K562 (cell line): ENCODE results near the gene PRKACA. TPM values are rescaled to one million over a fixed set of nuclear protein-coding genes. Genes with fewer than 3 reads are reported as not detected.

Experiments
- CBFB ChIP-seq: sonication (generic); formaldehyde crosslinking; IDR thresholded peaks from 2 replicates; pipeline ENCODE4 v1.4.0; 2020; ENCODE audit warnings: mild to moderate bottlenecking, missing genetic modification reagents
- FIP1L1 ChIP-seq: fragments of 200-400 bp; formaldehyde crosslinking; IDR thresholded peaks from 2 replicates; pipeline ENCODE4 v1.6.1; 2018; ENCODE audit warnings: mild to moderate bottlenecking, low read depth, low read length; ENCODE audit not compliant: poor library complexity, severe bottlenecking
- IFI16 ChIP-seq: fragments of 250-450 bp; sonication (Bioruptor Pico); IDR thresholded peaks from 2 replicates; pipeline ENCODE4 v2.1.2; 2022; ENCODE audit warnings: mild to moderate bottlenecking, inconsistent platforms
- MEF2D ChIP-seq: conservative IDR thresholded peaks from 2 replicates; pipeline ENCODE4 v1.6.1; 2016; ENCODE audit warnings: low read depth, missing genetic modification characterization, missing compliant biosample characterization
- ZBTB1 ChIP-seq: sonication (generic); formaldehyde crosslinking; IDR thresholded peaks from 2 replicates; pipeline ENCODE4 v1.8.1; 2023; ENCODE audit warnings: missing genetic modification reagents, low read depth, mild to moderate bottlenecking, borderline replicate concordance
- ZBTB7A ChIP-seq: IDR thresholded peaks from 2 replicates; pipeline ENCODE4 v1.6.1; 2011; ENCODE audit warnings: low read depth, mild to moderate bottlenecking, low read length, moderate library complexity, borderline replicate concordance; ENCODE audit not compliant: control insufficient read depth
- ZKSCAN1 ChIP-seq: fragments of 150-350 bp; IDR thresholded peaks from 2 replicates; pipeline ENCODE4 v1.6.1; 2016; ENCODE audit warnings: low read depth, low read length
- ZNF584 ChIP-seq: fragments of 200-800 bp; sonication (Bioruptor generic); IDR thresholded peaks from 2 replicates; pipeline ENCODE4 v1.6.1; 2016; ENCODE audit warnings: low read depth, mild to moderate bottlenecking, missing genetic modification characterization, missing compliant biosample characterization
- polyA plus RNA-seq, 8 experiments: library from polyadenylated mRNA; depleted of rRNA in 4 of 8; stranded (reverse) in 5 of 8; unstranded in 3 of 8; fragments of >200 nt; fragmentation: Nextera tagmentation in 2 of 8; fragmentation: Illumina TruSeq in 1 of 8; extraction: Ambion mirVana in 2 of 8; extraction: Trizol in 1 of 8; gene quantifications; 2 replicates each; pipeline versions ENCODE4 v1.2.1 to v1.2.3, GENCODE V29; 2011 to 2014; ENCODE audit warnings: inconsistent platforms in 1 of 8, missing spikeins in 1 of 8
- total RNA-seq, 7 experiments: library from RNA; depleted of rRNA in 6 of 7; stranded (reverse); fragments of >200 nt in 6 of 7; fragmentation: Illumina TruSeq in 2 of 7; extraction: Trizol in 2 of 7; gene quantifications; 2 replicates each; pipeline versions ENCODE4 v1.2.1 to v1.2.3, GENCODE V29; 2011 to 2021; ENCODE audit warnings: low replicate concordance in 1 of 7
- TF ChIP-seq, protein P1 (sequence below): fragments of 250-450 bp; sonication (Bioruptor Pico); IDR thresholded peaks from 2 replicates; pipeline ENCODE4 v1.4.0; 2020; ENCODE audit warnings: mild to moderate bottlenecking, moderate library complexity
- TF ChIP-seq, protein P2 (sequence below): IDR thresholded peaks from 3 replicates; pipeline ENCODE4 v1.6.1; 2011; ENCODE audit warnings: borderline replicate concordance, mild to moderate bottlenecking, moderate library complexity; ENCODE audit not compliant: insufficient read length; ENCODE audit errors: extremely low read depth
- TF ChIP-seq, protein P3 (sequence below): fragments of 450-650 bp; IDR thresholded peaks from 2 replicates; pipeline ENCODE4 v1.6.1; 2016; ENCODE audit warnings: antibody characterized with exemption
- TF ChIP-seq, protein P4 (sequence below): sonication (generic); formaldehyde crosslinking; IDR thresholded peaks from 2 replicates; pipeline ENCODE4 v1.8.1; 2023; ENCODE audit warnings: missing genetic modification reagents, mild to moderate bottlenecking, borderline replicate concordance

PRKACA gene
- total and polyA plus RNA-seq, 9 of the 15 experiments (the other 6 are each of a cell fraction or from before 2014, with no cell fraction given) = 1.2 to 63.1 (median 13.0) TPM

DNA sequence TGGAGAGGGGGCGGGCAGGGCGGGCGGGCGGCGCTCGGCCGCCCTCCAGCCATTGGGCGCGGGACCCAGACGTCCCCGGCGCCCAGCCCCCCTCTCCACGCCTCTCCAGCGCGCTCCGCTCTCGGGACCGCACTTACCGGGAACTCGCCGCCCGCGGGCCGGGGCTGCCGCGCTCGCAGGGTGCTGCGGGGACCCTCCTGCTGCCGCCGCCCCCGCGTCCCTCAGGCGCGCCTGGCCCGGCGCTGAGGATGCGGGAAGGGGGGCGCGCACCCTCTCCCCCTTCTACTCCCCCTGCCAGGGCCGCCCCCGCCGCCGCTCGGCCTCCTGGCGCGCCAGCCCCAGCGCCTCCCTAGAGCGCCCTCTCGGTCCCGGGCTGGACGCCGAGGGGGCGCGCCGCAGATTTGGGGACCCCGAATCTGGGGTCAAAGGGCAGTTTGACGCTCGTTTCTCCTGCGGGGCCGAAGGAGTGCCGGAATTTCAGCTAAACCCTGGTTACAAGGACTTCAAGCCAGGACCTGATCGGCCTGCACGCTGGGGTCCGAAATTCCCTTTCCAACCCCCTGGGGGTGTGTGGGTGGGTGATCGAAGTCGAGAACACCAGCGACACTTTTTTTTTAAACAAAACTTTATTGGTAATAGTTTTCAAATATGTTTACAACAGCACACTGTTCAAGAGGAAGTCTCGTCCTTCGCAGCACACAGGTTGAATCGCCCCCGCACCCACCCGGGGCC, 26.3 kb downstream of the PRKACA start (continued):
- TF ChIP-seq, protein P1, sequence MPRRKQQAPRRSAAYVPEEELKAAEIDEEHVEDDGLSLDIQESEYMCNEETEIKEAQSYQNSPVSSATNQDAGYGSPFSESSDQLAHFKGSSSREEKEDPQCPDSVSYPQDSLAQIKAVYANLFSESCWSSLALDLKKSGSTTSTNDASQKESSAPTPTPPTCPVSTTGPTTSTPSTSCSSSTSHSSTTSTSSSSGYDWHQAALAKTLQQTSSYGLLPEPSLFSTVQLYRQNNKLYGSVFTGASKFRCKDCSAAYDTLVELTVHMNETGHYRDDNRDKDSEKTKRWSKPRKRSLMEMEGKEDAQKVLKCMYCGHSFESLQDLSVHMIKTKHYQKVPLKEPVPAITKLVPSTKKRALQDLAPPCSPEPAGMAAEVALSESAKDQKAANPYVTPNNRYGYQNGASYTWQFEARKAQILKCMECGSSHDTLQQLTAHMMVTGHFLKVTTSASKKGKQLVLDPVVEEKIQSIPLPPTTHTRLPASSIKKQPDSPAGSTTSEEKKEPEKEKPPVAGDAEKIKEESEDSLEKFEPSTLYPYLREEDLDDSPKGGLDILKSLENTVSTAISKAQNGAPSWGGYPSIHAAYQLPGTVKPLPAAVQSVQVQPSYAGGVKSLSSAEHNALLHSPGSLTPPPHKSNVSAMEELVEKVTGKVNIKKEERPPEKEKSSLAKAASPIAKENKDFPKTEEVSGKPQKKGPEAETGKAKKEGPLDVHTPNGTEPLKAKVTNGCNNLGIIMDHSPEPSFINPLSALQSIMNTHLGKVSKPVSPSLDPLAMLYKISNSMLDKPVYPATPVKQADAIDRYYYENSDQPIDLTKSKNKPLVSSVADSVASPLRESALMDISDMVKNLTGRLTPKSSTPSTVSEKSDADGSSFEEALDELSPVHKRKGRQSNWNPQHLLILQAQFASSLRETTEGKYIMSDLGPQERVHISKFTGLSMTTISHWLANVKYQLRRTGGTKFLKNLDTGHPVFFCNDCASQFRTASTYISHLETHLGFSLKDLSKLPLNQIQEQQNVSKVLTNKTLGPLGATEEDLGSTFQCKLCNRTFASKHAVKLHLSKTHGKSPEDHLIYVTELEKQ (CRISPR knock-in tag) = no peak
- TF ChIP-seq, protein P2, sequence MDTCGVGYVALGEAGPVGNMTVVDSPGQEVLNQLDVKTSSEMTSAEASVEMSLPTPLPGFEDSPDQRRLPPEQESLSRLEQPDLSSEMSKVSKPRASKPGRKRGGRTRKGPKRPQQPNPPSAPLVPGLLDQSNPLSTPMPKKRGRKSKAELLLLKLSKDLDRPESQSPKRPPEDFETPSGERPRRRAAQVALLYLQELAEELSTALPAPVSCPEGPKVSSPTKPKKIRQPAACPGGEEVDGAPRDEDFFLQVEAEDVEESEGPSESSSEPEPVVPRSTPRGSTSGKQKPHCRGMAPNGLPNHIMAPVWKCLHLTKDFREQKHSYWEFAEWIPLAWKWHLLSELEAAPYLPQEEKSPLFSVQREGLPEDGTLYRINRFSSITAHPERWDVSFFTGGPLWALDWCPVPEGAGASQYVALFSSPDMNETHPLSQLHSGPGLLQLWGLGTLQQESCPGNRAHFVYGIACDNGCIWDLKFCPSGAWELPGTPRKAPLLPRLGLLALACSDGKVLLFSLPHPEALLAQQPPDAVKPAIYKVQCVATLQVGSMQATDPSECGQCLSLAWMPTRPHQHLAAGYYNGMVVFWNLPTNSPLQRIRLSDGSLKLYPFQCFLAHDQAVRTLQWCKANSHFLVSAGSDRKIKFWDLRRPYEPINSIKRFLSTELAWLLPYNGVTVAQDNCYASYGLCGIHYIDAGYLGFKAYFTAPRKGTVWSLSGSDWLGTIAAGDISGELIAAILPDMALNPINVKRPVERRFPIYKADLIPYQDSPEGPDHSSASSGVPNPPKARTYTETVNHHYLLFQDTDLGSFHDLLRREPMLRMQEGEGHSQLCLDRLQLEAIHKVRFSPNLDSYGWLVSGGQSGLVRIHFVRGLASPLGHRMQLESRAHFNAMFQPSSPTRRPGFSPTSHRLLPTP = no peak
- TF ChIP-seq ZKSCAN1 (peak; percentile 67; the same call in 1 of the 2 replicates), ZNF584 (CRISPR knock-in tag) (peak; percentile 32; the same call in 1 of the 2 replicates), ZBTB7A (peak; percentile 99), IFI16 (CRISPR knock-in tag) (no peak), CBFB (CRISPR knock-in tag) (no peak), MEF2D (tag) (no peak), ZBTB1 (peak; percentile 89), FIP1L1 (peak; percentile 25)
- TF ChIP-seq, protein P3, sequence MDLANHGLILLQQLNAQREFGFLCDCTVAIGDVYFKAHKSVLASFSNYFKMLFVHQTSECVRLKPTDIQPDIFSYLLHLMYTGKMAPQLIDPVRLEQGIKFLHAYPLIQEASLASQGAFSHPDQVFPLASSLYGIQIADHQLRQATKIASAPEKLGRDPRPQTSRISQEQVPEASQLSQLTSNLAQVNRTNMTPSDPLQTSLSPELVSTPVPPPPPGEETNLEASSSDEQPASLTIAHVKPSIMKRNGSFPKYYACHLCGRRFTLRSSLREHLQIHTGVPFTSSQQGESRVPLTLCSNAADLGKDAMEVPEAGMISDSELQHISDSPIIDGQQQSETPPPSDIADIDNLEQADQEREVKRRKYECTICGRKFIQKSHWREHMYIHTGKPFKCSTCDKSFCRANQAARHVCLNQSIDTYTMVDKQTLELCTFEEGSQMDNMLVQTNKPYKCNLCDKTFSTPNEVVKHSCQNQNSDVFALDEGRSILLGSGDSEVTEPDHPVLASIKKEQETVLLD = peak; percentile 67; the same call in 1 of the 2 replicates
- TF ChIP-seq, protein P4, sequence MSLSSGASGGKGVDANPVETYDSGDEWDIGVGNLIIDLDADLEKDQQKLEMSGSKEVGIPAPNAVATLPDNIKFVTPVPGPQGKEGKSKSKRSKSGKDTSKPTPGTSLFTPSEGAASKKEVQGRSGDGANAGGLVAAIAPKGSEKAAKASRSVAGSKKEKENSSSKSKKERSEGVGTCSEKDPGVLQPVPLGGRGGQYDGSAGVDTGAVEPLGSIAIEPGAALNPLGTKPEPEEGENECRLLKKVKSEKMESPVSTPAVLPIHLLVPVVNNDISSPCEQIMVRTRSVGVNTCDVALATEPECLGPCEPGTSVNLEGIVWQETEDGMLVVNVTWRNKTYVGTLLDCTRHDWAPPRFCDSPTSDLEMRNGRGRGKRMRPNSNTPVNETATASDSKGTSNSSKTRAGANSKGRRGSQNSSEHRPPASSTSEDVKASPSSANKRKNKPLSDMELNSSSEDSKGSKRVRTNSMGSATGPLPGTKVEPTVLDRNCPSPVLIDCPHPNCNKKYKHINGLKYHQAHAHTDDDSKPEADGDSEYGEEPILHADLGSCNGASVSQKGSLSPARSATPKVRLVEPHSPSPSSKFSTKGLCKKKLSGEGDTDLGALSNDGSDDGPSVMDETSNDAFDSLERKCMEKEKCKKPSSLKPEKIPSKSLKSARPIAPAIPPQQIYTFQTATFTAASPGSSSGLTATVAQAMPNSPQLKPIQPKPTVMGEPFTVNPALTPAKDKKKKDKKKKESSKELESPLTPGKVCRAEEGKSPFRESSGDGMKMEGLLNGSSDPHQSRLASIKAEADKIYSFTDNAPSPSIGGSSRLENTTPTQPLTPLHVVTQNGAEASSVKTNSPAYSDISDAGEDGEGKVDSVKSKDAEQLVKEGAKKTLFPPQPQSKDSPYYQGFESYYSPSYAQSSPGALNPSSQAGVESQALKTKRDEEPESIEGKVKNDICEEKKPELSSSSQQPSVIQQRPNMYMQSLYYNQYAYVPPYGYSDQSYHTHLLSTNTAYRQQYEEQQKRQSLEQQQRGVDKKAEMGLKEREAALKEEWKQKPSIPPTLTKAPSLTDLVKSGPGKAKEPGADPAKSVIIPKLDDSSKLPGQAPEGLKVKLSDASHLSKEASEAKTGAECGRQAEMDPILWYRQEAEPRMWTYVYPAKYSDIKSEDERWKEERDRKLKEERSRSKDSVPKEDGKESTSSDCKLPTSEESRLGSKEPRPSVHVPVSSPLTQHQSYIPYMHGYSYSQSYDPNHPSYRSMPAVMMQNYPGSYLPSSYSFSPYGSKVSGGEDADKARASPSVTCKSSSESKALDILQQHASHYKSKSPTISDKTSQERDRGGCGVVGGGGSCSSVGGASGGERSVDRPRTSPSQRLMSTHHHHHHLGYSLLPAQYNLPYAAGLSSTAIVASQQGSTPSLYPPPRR (CRISPR knock-in tag) = no peak
